Activated CD8-positive, alpha-beta memory T cell treated with anti-CD3 and anti-CD28 coated beads for 4 hours (primary cell): Measurements from ENCODE around the gene P2RY14.
A peak's percentile ranks its signal among the peaks of the same experiment; 100 is the strongest.
"Not testable (repeated sequence)": the region's sequence is repeated elsewhere in the genome, so short reads cannot be mapped to it uniquely, and the experiment has no call there.

ENCODE experiments used
- DNase-seq, 2 donors: peaks; one replicate each; pipeline ENCODE4 v3.0.0-alpha.2; 2020; ENCODE audit warnings: low read depth in 2 of 2

Gene P2RY14

DNA sequence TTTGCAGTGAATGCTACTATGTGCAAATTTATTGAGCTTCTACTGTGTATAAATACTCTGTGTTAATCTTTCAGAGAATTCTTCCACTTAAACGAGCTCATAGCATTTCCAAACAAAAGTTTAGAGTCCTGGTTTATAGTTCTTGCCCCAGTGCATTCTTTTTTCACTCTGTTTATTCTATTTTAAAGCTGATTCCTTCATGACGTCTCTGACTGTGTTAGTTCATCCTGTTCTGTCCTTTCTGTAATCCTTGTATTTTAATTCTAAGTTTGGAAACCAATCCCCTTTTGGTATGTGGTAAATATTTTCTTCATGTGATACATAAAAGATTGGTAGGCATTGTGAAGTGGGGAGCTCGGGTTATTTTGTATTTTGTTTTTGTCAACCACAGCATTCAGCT, 18.7 kb downstream of the P2RY14 start:
- no peak for DNase-seq

DNA sequence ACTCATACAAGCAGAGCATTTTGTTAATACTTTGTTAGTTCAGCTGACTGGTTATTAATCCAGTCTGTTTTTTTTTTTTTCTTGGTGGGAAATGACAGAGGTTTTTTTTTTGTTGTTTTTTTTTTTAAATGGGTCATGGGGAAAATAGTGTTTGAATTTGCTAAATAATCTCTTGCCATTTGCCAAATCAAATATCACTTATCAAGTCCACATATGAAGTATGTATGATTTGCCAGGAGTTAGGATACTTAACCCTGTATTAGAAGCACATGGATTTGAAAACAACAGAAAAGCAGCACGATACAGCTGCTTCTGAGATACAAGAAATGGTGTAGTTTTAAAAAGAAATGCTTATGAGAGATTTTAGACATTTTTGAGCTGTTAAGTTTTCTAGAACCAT, 21.6 kb downstream of the P2RY14 start:
- no peak for DNase-seq

DNA sequence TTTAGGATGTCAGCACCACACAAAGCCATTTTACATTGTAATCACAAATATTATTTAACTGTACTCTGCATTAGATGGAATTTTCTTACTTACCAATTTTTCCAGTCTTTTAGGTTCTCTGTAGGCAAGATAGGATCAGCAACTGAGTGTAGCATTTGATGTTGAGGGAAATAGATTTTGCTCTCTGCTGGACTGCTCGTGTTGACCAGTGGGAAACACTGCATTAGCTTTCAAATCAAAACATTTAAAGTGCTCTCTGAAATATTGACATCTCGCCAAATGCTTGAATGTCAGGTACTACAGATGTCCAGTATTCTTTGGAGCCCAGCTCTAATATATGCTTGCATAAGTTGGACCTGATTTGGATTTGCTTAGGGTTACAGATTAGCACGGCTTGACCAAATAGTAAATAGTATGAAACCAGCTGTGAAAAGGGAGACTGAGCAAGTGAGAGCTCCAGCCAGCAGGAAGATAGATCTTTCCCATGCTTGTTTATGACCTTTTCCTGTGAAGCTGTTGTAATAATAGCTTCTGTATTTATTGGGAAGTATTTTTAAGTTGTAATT, 29.5 kb downstream of the P2RY14 start:
- no peak for DNase-seq

DNA sequence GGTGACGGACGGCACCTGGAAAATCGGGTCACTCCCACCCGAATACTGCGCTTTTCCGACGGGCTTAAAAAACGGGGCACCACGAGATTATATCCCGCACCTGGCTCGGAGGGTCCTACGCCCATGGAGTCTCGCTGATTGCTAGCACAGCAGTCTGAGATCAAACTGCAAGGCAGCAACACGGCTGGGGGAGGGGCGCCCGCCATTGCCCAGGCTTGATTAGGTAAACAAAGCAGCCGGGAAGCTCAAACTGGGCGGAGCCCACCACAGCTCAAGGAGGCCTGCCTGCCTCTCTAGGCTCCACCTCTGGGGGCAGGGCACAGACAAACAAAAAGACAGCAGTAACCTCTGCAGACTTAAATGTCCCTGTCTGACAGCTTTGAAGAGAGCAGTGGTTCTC, 36.3 kb downstream of the P2RY14 start:
- not testable (repeated sequence) for DNase-seq

DNA sequence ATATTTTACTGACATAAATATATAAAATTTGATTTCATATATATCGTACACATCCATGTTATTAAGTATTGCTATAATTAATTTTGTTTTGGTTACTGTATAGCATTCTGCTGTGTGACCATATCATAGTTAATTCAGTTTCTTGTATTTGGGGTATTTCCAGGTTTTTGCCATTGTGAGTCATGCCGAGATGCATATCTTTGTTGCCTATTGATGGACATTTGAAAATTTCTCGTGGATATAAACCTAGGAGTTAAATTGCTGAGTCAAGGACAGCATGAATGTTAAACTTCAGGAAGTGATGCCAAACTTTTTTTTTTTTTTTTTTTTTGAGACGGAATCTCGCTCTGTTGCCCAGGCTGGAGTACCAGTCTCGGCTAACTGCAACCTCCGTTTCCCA, 41.6 kb downstream of the P2RY14 start:
- DNase-seq, result no peak

DNA sequence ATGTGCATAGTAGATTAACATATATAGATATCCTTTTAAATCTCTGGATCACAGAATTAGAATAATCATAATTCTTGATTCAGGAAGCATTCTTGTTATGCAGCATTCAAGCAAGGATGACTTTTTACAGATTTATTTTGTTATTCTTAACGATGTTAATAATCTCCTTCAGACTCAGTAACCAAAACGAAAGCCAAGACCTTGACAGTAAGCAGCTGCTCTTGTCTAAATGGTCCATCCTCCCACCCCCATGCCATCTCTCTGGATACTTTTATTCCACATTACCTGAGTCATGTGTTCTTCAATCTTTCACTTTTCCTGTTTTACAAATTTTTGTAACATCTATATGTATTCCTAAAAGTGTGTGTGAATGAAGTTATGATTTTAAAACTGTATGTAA, 42.0 kb downstream of the P2RY14 start:
- DNase-seq, result no peak

DNA sequence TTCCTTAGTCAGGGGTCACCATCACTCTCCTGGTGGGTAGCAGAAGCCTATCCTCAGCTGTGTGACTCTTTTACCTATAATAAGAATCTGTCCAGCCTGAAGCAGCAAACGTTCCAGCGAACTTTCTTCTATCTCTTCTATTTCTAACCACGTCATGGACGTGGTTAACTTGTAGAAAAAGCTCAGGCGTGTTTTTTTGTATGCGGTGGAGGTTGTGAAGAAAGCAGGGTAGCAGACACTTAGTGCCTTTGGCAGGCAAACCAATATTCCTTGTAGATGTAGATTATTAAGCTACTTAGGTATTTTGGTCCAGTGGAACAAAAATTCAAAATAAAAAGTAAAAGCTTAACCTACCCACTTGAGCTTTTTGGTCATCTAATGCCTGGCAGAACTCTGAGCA, 43.5 kb downstream of the P2RY14 start:
- DNase-seq, result no peak

DNA sequence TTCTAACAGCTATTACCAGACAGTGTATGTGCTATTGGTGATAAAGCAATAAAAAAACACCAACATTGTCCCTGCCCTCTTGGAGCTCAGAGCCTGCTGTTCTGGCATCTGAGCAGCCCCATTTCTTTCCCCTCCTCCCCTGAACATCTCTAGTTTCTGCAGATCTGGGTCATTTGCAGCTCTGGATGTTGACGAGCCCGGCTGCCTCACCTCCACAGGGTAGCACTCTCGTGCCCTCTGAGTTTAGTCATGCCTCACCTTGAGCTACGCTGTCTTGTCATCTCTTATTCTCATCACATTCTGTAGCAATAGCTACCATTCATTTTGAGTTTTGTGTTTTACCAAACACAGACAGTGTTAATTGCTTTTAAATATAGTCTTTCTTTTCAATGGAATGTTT, 45.4 kb downstream of the P2RY14 start:
- DNase-seq, result no peak

DNA sequence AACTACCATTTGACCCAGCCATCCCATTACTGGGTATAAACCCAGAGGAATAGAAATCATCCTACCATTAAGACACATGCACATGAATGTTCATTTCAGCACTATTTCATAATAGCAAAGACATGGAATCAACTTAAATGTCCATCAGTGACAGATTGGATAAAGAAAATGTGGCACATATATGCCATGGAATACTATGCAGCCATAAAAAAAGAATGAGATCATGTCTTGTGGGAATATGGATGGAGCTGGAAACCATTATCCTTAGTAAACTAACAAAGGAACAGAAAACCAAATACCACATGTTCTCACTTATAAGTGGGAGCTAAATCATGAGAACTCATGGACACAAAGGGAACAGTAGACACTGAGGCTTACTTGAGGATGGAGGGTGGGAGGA, 45.9 kb downstream of the P2RY14 start:
- DNase-seq, result not testable (repeated sequence)

DNA sequence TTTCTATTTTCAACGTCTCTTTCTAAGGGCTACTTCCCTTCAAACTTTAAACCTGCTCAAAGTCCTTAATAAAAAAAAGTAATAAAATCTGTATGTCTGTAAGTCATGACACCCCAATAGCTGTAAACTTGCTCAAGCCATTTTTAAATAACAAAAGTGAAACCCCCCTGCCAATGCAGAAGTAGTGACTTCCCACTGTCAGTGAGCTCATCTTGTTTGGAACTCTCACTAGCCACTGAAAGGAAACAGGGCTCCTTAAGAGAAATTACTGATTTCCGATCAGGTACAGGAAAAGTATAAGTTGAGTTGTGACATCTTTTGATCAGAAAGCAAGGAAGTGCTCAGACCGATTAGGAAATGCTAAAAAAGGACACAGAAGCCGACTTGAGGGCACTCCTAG, 47.7 kb downstream of the P2RY14 start:
- no peak for DNase-seq

DNA sequence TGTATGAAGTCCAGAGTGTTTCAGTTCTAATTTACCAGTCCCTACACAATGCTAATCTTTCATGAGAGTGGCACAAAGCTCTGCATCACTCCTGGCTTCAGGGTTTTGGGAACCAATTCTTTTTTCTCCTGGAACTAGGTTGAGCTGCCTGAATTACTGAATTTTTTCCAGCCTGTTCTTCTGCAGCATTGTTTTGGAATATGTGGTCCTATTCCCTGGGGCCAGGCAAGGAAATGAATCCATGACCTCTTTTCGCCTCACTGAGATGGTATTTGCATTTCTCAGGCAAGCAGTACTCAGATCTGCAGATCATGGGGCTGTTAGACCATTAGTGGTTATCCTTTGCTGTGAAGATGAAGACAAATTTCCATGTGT, 49.7 kb downstream of the P2RY14 start:
- no peak for DNase-seq

DNA sequence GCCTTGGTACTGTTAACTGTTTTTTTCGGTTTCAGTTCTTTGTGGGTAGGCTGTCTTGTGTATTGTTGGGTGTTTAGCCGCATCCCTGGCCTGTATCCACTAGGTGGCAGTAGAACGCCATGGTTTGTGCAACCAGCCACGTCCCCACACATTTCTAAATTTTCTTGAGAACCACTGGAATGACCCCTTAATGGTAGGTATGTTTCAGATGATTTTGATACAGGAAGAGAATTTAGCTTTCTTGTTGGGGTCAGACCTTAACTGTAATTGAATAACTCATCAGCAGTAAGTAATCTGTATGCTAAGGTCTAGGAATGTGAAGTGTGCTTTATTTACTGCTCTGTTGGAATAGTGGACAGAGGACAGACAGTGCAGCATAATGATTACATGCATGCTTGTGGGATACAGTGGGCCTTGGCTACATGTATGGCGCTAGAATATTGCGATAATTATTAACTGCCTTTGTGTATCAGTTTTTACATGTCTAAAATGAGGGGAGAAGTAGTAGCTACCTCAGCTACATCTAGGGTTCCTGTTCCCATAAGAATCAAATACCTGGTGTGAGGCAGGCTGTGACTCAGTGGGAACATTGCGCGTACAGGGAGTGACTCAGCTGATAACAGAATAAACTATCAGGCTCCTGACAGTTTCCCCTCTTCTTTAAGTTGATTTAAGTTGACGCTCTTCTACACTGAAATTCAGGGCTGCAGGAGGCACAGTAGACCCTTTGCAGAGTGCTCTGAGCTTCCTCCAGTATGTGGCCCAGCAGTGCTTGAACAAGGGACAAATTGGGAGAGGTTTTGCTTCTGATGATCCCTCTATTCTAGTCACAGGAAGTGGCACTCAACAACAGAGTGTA, 50.3 kb downstream of the P2RY14 start:
- DNase-seq, result peak; percentile 59 to 66

DNA sequence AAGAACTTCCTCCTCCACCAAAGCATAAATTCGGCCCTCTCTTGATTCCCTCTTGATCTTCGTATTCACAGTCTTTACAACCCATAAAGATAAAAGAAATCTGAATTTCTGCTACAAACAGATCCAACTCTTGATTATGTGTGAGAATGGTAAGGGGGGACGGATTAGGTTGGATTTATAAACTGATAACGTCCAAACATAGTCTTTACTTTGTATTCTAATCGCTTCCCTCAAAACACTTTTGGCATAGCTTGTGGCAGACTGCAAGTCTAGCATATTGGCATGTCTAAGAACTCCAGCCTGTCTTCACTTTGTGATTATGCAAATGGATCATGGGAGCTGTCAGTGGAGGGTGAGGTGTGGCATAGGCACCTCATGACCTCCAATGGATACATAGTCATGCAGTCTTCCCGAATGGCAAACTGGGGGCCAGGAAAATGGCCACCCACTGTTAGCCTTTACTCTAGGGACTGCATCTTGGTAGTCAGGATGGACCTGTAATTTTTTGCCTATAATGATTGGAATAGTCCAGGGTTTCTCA, 51.0 kb downstream of the P2RY14 start:
- DNase-seq, result no peak

DNA sequence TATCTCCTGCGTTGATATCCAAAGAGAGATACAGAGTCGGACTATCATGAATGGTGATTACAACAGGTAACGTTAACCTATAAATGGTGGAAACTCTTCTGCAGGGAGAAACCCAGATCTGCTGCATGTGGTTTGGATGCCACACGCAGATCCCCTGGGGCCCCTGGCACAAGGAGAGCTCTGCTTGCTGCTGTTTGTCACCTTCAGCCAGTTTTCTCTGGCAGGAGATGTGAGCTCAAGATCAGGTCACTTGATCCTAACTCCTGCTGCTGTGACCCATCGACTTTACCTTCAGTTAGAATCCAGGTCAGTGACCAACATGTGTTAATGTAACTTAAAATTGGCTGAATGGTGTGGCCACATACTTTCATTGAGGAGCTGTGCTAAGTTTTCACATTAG, 51.5 kb downstream of the P2RY14 start:
- DNase-seq, result no peak

DNA sequence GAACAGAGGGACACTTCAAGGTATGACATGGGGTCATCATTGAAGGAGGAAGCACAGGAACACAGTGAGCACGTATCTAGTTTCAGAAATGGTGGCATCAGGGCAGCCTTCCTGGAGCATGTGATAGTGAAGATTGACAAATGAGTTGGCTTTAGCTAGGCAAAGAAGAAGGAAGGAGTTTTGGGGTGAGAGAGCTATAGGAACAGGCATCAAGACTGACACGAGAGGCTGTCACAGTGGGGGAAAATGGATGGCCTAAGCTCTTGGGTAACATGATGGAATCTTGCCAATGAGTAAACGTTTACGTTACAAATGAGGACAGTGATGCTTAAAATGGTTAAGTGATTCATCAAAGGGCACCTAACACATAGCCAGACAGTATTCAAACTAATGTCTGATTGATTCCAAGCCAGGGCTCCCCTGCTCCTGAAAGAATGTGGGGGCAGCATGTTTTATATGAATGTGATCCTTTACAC, 52.2 kb downstream of the P2RY14 start:
- DNase-seq, result no peak

DNA sequence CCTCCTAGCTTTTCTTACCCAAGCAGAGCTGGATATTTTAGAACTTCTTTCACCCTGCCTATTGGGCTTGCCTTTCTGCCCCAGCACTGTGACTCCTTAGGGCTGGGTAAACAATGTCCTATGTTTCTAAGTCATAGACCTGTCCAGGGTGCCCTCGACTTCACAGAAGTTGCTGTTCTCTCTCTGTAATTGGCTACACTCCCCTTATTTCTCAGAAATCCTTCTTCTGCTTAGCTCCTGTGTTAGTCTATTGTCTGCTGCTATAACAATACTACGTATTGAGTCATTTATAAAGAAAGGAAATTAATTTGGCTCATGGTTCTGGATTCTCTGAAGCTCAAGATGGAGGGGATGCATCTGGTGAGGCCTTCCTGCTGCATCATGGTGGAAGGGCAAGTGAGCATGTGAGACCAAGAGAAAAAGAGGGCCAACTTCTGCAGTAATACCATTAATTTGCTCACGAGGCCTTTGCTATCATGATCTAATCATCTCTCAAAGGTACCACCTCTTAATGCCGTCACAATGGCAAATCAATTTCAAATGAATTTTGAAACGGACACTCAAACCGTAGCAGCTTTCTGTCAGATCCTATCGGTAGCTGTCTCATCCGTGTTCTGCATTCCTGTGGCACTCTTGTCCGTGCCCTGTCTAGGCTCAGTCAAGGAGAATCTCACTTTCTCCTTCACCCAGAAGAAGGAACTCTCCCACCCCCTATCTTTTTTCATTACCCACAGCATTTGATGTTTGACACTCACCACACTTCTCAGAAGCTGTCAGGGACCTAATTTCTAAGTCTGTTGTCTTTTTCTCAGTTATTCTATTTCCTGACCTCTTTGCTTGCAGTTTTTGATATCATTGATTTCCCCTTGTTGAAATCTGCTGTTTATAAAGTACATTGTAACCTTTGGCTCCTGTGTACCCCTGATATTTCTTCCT, 53.0 kb downstream of the P2RY14 start:
- DNase-seq, result no peak

DNA sequence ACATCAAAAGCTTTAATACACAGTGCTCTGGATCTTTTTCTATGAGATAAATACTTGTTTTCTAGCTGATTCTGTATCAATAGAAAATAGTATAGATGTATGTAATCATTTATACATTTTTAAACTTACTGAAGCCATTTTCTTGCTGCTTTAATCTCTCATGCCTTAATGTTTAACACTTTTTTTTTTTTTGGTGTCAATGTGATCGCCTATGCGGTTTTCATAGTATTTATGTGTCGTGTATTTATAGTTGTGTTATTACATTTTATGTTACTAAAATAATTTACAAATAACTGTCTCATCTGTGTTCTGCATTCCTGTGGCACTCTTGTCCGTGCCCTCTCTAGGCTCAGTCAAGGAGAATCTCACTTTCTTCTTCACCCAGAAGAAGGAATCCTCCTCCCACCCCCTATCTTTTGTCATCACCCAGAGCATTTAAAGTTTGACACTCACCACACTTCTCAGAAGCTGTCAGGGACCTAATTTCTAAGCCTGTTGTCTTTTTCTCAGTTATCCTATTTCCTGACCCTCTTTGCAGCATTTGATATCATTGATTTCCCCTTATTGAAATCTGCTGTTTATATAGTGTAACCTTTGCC, 54.0 kb downstream of the P2RY14 start:
- DNase-seq, result no peak

DNA sequence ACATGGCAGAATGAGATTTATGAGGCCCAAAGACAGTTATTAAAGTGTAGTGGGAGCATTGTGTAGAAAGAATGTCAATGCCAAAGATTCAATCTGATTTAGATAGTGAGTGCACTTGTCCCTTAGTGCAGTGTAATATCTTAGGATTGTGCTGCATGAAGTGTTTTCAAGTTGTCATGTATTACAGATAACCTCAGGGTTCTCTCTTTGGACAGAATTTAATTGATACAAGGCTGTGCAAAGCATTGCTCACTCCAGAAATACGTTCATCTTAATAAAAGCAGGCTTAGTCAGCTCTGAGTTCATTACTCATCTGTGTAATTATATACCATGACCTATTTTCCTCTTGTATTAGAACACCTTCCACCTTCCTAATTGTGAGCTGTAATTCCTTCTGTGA, 59.3 kb downstream of the P2RY14 start:
- no peak for DNase-seq

DNA sequence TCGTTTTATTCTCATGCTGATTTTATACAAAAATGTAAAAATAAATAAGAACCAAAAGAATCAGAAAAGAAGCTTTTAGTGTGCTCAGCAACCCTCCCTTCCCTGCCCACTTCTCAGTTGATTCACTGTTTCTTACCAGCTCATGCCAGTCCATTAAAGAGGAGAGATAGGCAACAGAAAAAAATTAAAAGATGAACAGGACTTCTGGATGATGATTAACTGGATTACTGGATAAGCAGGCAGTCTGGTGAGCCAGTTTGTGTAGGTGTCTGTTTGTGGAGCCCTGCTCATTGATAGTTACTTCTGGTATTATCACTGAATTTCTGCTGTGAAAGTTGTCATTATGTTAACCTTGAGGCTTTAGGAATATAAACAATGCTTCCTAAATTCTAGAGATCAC, 60.2 kb downstream of the P2RY14 start:
- no peak for DNase-seq

DNA sequence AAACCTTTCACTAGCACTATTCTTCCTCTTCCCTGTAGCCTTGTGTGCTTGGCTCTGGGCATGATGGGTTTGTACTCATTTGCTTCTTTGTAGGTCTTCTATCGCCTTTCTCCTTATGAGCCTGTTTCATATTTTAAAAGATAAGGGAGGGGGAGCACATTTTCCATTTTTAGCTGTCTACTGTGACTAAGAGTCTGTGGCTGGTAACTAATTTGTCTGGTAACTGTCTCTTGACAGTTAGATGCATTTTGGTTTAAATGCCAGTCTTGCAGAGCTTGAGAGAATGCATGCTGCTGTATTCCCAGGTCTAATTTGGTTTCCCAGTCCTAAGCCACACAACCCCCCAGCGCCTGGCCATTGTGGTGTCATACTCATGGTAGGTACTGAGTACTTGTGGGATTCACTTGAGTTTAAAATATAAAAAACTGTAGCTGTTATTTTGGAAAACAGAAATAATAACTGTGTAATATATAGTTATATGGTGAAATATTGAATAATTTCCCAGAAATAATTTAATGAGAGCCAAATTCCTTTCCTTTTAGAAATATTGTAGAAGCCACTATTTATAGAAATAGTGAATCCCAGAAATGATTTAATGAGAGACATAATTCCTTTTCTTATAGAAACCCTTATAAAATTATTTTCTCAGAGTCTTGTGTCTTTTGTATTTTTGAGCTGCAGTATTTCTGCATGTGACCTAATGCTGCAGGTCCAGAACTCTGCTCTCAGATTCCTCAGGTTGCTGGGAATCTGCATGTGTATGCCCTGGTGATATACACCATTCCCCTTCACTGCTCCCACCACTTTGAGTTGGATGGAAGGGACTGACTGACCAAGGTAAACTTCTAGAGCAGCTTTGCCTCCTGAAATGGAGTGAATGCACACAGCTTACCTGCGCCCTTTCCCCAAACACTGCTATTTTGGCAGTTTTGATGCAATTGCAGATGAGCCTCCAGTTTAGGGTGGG, 61.4 kb downstream of the P2RY14 start:
- DNase-seq, result no peak

DNA sequence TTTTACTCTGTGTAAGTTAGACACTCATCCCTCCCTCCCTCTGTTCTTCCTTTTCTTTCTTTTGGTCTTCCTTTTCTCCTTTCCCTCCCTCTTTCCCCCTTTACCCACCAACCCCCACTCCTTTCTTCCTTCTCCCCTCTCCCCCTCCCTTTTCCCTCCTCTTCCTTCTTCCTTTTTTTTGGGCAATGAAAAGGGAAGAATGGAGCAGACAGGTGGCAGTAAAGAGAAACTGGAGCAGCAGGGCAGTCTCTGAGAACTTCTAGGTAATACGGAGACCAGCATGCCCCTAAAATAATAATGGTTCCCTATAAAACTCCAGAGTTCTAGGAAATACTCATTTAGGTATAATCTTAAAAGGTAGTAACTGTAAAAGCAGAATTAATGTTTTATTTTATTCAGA, 63.9 kb downstream of the P2RY14 start:
- DNase-seq, result no peak
